Activated T-helper 1 cell treated with anti-CD3 and anti-CD28 coated beads, Interleukin-12 subunit alpha, Interleukin-12 subunit beta, Interleukin-2, Interleukin-4 antibody, amounts not matched to agents 30 ng/mL and 10 ng/mL and 1 ng/mL, durations not matched to agents 14 hours and 24 hours and 36 hours (primary cell): ENCODE data around the gene BAIAP2L2. TPM values are rescaled to one million over a fixed set of nuclear protein-coding genes. Genes with fewer than 3 reads are reported as not detected.

Source experiments
- DNase-seq: peaks from one replicate; pipeline ENCODE4 v3.0.0; 2021; ENCODE audit warnings: low spot score
- H3K27ac Mint-ChIP-seq: one replicate; pipeline ENCODE4 v1.8.0; 2021; ENCODE audit warnings: mild to moderate bottlenecking, mixed read lengths
- H3K27me3 Mint-ChIP-seq: one replicate; pipeline ENCODE4 v1.8.0; 2022; ENCODE audit warnings: mild to moderate bottlenecking, moderate library complexity, mixed read lengths; ENCODE audit not compliant: insufficient read depth
- H3K36me3 Mint-ChIP-seq: one replicate; pipeline ENCODE4 v1.8.0; 2021; ENCODE audit warnings: low read depth, mixed read lengths
- H3K4me1 Mint-ChIP-seq: one replicate; pipeline ENCODE4 v1.8.0; 2021; ENCODE audit warnings: low read depth, mixed read lengths
- H3K4me3 Mint-ChIP-seq: one replicate; pipeline ENCODE4 v1.8.0; 2021; ENCODE audit warnings: mild to moderate bottlenecking, moderate library complexity, mixed read lengths
- H3K9me3 Mint-ChIP-seq: one replicate; pipeline ENCODE4 v1.8.0; 2021; ENCODE audit warnings: mixed read lengths
- intact Hi-C: fragments of 100-400 bp; cut with micrococcal nuclease; formaldehyde crosslinking; loops from one replicate; pipeline ENCODE4 v1.15.1; 2024
- total RNA-seq: library from RNA; stranded (reverse); gene quantifications from 2 replicates; pipeline ENCODE4 v1.2.3, GENCODE V29; 2022

The BAIAP2L2 gene
- total RNA-seq, 1 donor from 2014 or later: 0.29 TPM

- Mint-ChIP-seq H3K36me3 (no peaks in the 10 kb centered on the region), H3K4me3 (no peak overlapping the region), H3K9me3 (no peaks in the 10 kb centered on the region), H3K27ac (no peak overlapping the region), H3K4me1 (no peaks in the 10 kb centered on the region), H3K27me3 (no peaks in the 10 kb centered on the region)
- intact Hi-C loops: no loop called here
- DNase-seq: no peak
These were observed 38.8 kb downstream of the BAIAP2L2 start for GRCh38 chr22:38071421-38072321.

GRCh38 chr22:38070250-38070921, 40.1 kb downstream of the BAIAP2L2 start:
- Mint-ChIP-seq H3K4me1 (no peaks in the 10 kb centered on the region), H3K27ac (no peak overlapping the region), H3K4me3 (no peak overlapping the region), H3K27me3 (no peaks in the 10 kb centered on the region), H3K36me3 (no peaks in the 10 kb centered on the region), H3K9me3 (no peaks in the 10 kb centered on the region)
- intact Hi-C loops: no loop called here
- DNase-seq: no peak

DNA sequence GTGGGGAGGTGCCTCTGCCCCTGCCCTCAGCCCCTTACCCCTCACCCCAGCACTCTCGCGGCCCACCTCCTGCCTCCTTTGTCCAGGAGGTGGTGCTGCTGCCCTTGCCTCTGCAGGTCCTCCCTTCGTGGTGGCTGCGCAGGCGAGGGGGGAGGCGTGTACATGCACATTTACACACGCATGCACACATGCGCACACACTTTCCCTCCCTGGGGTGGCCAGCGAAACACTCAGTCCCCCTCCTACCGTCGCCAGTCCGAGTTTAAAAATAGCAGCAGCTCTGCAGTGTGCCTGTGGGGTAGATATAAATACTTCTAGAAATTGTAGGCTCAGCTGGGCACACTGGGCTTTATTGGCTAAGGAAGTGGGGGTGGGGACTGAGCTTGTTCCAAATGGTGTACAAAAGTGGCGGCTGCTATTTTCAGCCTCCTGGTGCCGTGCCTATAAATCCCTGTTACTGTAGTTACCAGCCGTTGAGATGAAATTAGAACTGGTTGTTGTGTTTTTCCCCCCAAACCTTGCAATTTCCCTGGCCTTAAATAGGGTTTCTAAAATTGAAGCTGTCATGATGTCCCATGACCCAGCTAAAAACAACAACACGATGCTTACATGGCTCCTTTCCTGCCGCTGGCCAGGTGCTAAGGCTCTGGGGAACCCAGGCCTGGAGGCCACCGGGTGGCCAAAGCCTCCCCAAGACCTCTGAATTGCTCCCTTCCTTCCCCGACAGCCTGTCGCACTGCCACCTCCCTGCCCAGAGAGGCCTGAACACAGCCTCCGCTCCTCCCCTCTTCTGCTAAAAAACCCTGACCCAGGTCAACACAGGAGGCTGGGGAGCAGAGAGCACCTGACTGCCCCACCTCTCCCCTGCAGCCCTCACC, 40.9 kb downstream of the BAIAP2L2 start:
- no peaks in the 10 kb centered on the region for H3K9me3 Mint-ChIP-seq
- H3K36me3 Mint-ChIP-seq: no peaks in the 10 kb centered on the region
- H3K27me3 Mint-ChIP-seq: no peaks in the 10 kb centered on the region
- intact Hi-C loops: no loop called here
- H3K4me3 Mint-ChIP-seq: no peak overlapping the region
- DNase-seq: no peak
- no peaks in the 10 kb centered on the region for H3K4me1 Mint-ChIP-seq
- no peak overlapping the region for H3K27ac Mint-ChIP-seq

GRCh38 chr22:38068641-38069371, 41.7 kb downstream of the BAIAP2L2 start:
- intact Hi-C loops: no loop called here
- no peak overlapping the region for H3K4me3 Mint-ChIP-seq
- no peak overlapping the region for H3K27ac Mint-ChIP-seq
- no peaks in the 10 kb centered on the region for H3K4me1 Mint-ChIP-seq
- DNase-seq: no peak
- no peaks in the 10 kb centered on the region for H3K36me3 Mint-ChIP-seq
- H3K9me3 Mint-ChIP-seq: no peaks in the 10 kb centered on the region
- H3K27me3 Mint-ChIP-seq: no peaks in the 10 kb centered on the region

DNA sequence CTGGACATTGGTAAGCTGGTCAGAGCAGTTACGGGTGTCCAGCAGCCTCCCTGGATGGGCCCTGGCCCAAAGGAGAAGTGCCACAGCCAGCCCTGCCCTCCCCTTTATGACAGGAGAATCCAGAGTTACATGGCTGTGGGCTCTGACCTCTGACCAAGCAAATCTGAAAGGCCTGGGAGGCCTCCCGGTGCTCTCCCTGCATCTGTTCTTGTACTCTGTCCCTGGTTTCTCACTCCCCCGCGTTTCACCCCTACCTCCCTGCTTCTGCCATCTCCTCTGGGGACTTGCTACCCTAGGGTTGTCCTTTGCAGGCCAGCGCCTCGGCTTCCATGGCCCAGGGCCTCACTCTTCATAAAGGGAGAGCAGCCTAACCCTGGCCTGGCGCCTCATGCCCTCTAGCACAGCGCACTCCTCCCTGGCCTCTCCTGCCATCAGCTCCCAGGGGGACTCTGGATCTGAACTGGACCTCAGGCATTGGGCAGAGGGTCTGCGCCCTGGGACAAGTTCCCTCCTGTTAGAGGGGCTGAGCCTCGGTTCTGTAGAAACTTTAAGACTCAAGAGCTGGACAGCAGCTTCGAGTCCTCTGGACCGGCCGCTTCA, 42.6 kb downstream of the BAIAP2L2 start:
- Mint-ChIP-seq H3K4me1 (no peaks in the 10 kb centered on the region), H3K27me3 (no peaks in the 10 kb centered on the region), H3K4me3 (no peak overlapping the region), H3K36me3 (no peaks in the 10 kb centered on the region), H3K9me3 (no peaks in the 10 kb centered on the region), H3K27ac (no peak overlapping the region)
- intact Hi-C loops: no loop called here
- no peak for DNase-seq

- intact Hi-C loops: no loop called here
- no peak for DNase-seq
- Mint-ChIP-seq H3K36me3 (peaks cover 3% of the 10 kb centered on the region), H3K4me1 (no peaks in the 10 kb centered on the region), H3K27ac (no peak overlapping the region), H3K27me3 (no peaks in the 10 kb centered on the region), H3K4me3 (no peak overlapping the region), H3K9me3 (no peaks in the 10 kb centered on the region)
These were observed 43.5 kb downstream of the BAIAP2L2 start for GRCh38 chr22:38067028-38067415.

- H3K4me3 Mint-ChIP-seq: no peak overlapping the region
- no peaks in the 10 kb centered on the region for H3K27me3 Mint-ChIP-seq
- H3K4me1 Mint-ChIP-seq: no peaks in the 10 kb centered on the region
- no peaks in the 10 kb centered on the region for H3K9me3 Mint-ChIP-seq
- DNase-seq: no peak
- intact Hi-C loops: no loop called here
- no peak overlapping the region for H3K27ac Mint-ChIP-seq
- peaks cover 5% of the 10 kb centered on the region for H3K36me3 Mint-ChIP-seq
These were observed 44.0 kb downstream of the BAIAP2L2 start for GRCh38 chr22:38066381-38067027.

DNA sequence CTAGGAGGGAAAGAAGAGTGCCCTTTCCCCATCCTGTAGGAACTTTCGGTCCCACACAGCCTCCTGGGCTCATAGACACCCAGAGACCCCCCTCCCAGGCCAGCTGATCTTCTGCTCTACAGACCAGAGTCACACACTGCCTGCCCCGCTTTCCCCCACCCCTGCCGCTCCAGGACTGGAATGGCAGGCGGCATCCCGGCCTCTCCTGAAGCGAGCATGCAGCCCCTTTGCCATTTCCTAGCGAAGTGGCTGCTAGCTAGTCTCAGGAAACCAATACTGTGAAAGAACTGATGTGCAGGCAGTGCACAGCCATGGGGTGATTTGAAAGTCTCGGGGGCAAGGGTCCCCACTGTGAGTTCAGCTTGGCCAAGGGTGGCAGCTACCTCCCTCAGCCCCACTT, 44.9 kb downstream of the BAIAP2L2 start:
- no peaks in the 10 kb centered on the region for H3K4me1 Mint-ChIP-seq
- H3K36me3 Mint-ChIP-seq: peaks cover 5% of the 10 kb centered on the region
- no peaks in the 10 kb centered on the region for H3K9me3 Mint-ChIP-seq
- H3K27ac Mint-ChIP-seq: no peak overlapping the region
- no peak overlapping the region for H3K4me3 Mint-ChIP-seq
- no peak for DNase-seq
- no peaks in the 10 kb centered on the region for H3K27me3 Mint-ChIP-seq
- intact Hi-C loops: no loop called here

- Mint-ChIP-seq H3K36me3 (peaks cover 9% of the 10 kb centered on the region), H3K27ac (no peak overlapping the region), H3K27me3 (no peaks in the 10 kb centered on the region), H3K4me3 (no peak overlapping the region), H3K4me1 (peaks cover 4% of the 10 kb centered on the region), H3K9me3 (no peaks in the 10 kb centered on the region)
- intact Hi-C loops: no loop called here
- no peak for DNase-seq
These were observed 47.7 kb downstream of the BAIAP2L2 start for GRCh38 chr22:38062791-38063190.

DNA sequence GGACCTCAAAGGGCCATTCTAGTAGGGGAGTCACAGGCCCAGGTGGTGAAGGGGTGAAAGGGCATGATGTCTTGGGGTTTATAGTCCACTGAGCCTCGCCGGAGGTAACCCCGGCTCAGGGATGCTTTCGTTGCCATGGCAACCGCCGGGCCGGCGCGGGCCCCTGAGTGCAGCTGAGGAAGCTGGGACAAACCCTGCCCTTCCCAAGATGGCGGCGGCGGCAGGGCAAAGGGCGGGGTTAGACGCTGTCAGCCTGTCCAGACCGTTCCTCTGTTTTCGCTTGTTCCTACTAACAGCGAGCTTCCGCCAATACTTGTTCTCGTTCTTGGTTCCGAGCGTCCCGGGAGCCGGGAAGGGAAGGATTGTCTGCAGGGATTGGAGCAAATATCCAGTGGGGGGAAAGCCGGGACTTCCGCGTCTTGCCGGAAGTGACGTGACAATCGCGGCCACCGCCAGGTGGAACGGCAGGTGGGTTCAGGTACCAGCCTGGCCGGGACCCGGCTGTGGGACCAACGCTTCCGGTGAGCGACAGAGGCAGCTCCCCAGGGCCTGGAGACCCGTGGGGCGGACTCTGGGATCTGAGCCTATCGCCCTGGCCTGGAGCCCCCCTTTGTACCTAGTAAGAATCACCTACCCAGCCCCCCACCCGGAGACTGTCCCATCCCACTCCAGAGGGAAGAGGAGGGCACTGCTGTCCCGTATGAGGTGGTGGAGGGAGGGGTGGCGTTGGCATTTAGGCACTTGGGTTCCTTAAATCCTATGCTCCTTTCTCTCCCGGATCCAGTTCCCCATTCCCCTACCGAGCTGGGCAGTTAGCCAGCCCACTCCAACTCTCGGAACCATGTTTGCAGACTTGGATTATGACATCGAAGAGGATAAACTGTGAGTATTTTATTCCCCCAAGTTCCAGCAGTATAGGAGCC, 53.3 kb downstream of the BAIAP2L2 start, which contains the start of gene PICK1:
PICK1 (plus strand) TSS at position 436 of the 923 bp plus-strand sequence; CDS start at position 842, 406 bp downstream.
- H3K4me3 Mint-ChIP-seq: peak within 1 kb of the TSS; percentile 89
- peak within 1 kb of the TSS; percentile 87 for H3K27ac Mint-ChIP-seq
- intact Hi-C loops: loop anchor here (1.0 to 10.0 kb wide), 2 partner anchors 341 to 648 kb away; partner anchors contain the start of genes GTPBP1 and JOSD1

More for the DNA sequence above, 53.3 kb downstream of the BAIAP2L2 start, which contains the start of gene PICK1:
- H3K27me3 Mint-ChIP-seq: peaks cover 4% of the 10 kb centered on the region
- peak; percentile 66 for DNase-seq
- H3K4me1 Mint-ChIP-seq: peaks cover 20% of the 10 kb centered on the region
- peaks cover 6% of the 10 kb centered on the region for H3K36me3 Mint-ChIP-seq
- H3K9me3 Mint-ChIP-seq: no peaks in the 10 kb centered on the region
